K562 (cell line): Measurements from ENCODE around the gene C19orf18. TPM values are rescaled to one million over a fixed set of nuclear protein-coding genes. Genes with fewer than 3 reads are reported as not detected.

Source experiments
- ATAC-seq: fragments of 200-7000 bp; cut with Tn5 transposase; 3 replicates; pipeline ENCODE4 v1.9.1; 2020; ENCODE audit warnings: moderate library complexity
- BruUV-seq: library from RNA; stranded (reverse); fragments of 400-500 nt; replicated peaks from 2 replicates; lab custom pipeline; 2021; lab: Mats Ljungman, UMichigan
- CTCF ChIA-PET: fragments of 300-600 bp; formaldehyde crosslinking; extraction: SDS; loops from one replicate; lab custom pipeline; 2021; ENCODE audit warnings: low intra/inter-chr PET ratio; lab: Yijun Ruan, JAX
- POLR2A ChIA-PET: fragments of 300-600, 350-650 bp; sonication (Branson Sonifier 250); formaldehyde crosslinking; extraction: SDS; loops from one replicate; lab custom pipeline; 2021; ENCODE audit warnings: antibody characterized with exemption, inconsistent platforms; lab: Yijun Ruan, JAX
- DNase-seq, 4 experiments: peaks; one replicate each; pipeline versions ENCODE4 v3.0.0 to v3.0.0-alpha.2; 2011 to 2018; ENCODE audit warnings: low spot score in 3 of 4, mixed read lengths in 3 of 4; ENCODE audit errors: extremely low read depth in 1 of 4
- FAIRE-seq: peaks from 2 replicates; lab custom pipeline; 2011; peaks lifted over from hg19 to GRCh38; lab: Jason Lieb, UNC
- H2AFZ ChIP-seq: 2 replicates; pipeline ENCODE4 v1.6.0; 2011; ENCODE audit warnings: low read depth, low read length, control low read depth, inconsistent platforms
- H3K27ac ChIP-seq: fragments of 200-600 bp; 3 replicates; pipeline ENCODE4 v1.8.0; 2011; ENCODE audit warnings: low read depth, mild to moderate bottlenecking, control low read depth, inconsistent platforms, low read length, moderate library complexity, mixed read lengths; ENCODE audit errors: extremely low read depth
- H3K27me3 ChIP-seq, 2 experiments: fragments of 300-600 bp in 1 of 2; 2 replicates in 1 of 2; 3 replicates in 1 of 2; pipeline versions ENCODE4 v1.6.0 to v1.8.0; 2011; ENCODE audit warnings: inconsistent platforms in 2 of 2, low read length in 2 of 2, mild to moderate bottlenecking in 1 of 2, mixed read lengths in 1 of 2, moderate library complexity in 1 of 2; ENCODE audit not compliant: control insufficient read depth in 2 of 2, insufficient read depth in 2 of 2
- H3K36me3 ChIP-seq: fragments of 300-600 bp; 3 replicates; pipeline ENCODE4 v1.8.0; 2011; ENCODE audit warnings: mild to moderate bottlenecking, low read length, inconsistent platforms; ENCODE audit not compliant: control insufficient read depth, insufficient read depth
- H3K4me1 ChIP-seq, 2 experiments: fragments of 200-600 bp in 1 of 2; replicated peaks in 1 of 2; 2 replicates in 1 of 2; 3 replicates in 1 of 2; pipeline versions ENCODE4 v1.5.1 to v1.8.0; 2011; ENCODE audit warnings: inconsistent platforms in 2 of 2, low read length in 2 of 2, mild to moderate bottlenecking in 1 of 2, mixed read lengths in 1 of 2, moderate library complexity in 1 of 2; ENCODE audit not compliant: control insufficient read depth in 2 of 2, insufficient read depth in 2 of 2
- H3K4me2 ChIP-seq: 2 replicates; pipeline ENCODE4 v1.6.1; 2011; ENCODE audit warnings: low read length, control low read depth, inconsistent platforms, mixed read lengths; ENCODE audit not compliant: insufficient read depth
- H3K4me3 ChIP-seq: fragments of 200-600 bp; sonication (generic), shearing (Covaris generic); 2 replicates; pipeline ENCODE4 v1.5.1; 2016; ENCODE audit warnings: control low read depth, inconsistent platforms
- H3K79me2 ChIP-seq: fragments of 200-600 bp; 3 replicates; pipeline ENCODE4 v1.8.0; 2011; ENCODE audit warnings: low read length, inconsistent platforms; ENCODE audit not compliant: control insufficient read depth, insufficient read depth
- H3K9ac ChIP-seq, 2 experiments: 2 replicates each; pipeline versions ENCODE4 v1.6.0 to v1.6.1; 2011; ENCODE audit warnings: low read depth in 2 of 2, low read length in 2 of 2, control low read depth in 1 of 2, inconsistent platforms in 1 of 2, mild to moderate bottlenecking in 1 of 2, mixed read lengths in 1 of 2; ENCODE audit not compliant: insufficient read depth in 1 of 2
- H3K9me1 ChIP-seq: one replicate; pipeline ENCODE4 v1.6.0; 2011; ENCODE audit warnings: inconsistent platforms, mild to moderate bottlenecking, low read length, moderate library complexity; ENCODE audit not compliant: control insufficient read depth, insufficient read depth
- H3K9me3 ChIP-seq: replicated peaks from 2 replicates; pipeline ENCODE4 v1.5.1; 2011; ENCODE audit warnings: low read depth, low read length, inconsistent platforms; ENCODE audit not compliant: control insufficient read depth, insufficient read depth
- H4K20me1 ChIP-seq: replicated peaks from 2 replicates; pipeline ENCODE4 v1.6.1; 2011; ENCODE audit warnings: low read length, inconsistent platforms, mixed read lengths; ENCODE audit not compliant: control insufficient read depth, insufficient read depth
- BRCA1 ChIP-seq, 2 experiments: fragments of 450-650 bp in 1 of 2; sonication (generic) in 1 of 2; formaldehyde crosslinking in 1 of 2; IDR thresholded peaks; 2 replicates each; pipeline versions ENCODE4 v1.5.0 to v1.6.1; 2017 to 2020; ENCODE audit warnings: mild to moderate bottlenecking in 1 of 2, missing genetic modification reagents in 1 of 2
- BRD4 ChIP-seq: fragments of 200-600 bp; sonication (generic); IDR thresholded peaks from 2 replicates; pipeline ENCODE4 v1.6.1; 2017; ENCODE audit warnings: inconsistent platforms
- KHSRP ChIP-seq: fragments of 450-650 bp; IDR thresholded peaks from 2 replicates; pipeline ENCODE4 v1.6.1; 2017
- NFATC3 ChIP-seq: fragments of 450-650 bp; IDR thresholded peaks from 2 replicates; pipeline ENCODE4 v1.6.1; 2017; ENCODE audit warnings: mild to moderate bottlenecking
- SP2 ChIP-seq: IDR thresholded peaks from 2 replicates; pipeline ENCODE4 v1.6.1; 2011; ENCODE audit warnings: mild to moderate bottlenecking, low read depth, low read length, moderate library complexity; ENCODE audit not compliant: poor library complexity, severe bottlenecking; ENCODE audit errors: extremely low read depth
- TAF1 ChIP-seq: IDR thresholded peaks from 2 replicates; pipeline ENCODE4 v1.6.1; 2011; ENCODE audit warnings: mild to moderate bottlenecking, low read length, moderate library complexity; ENCODE audit not compliant: insufficient read depth, control insufficient read depth, severe bottlenecking; ENCODE audit errors: extremely low read depth
- ZBTB8A ChIP-seq: fragments of 450-650 bp; IDR thresholded peaks from 2 replicates; pipeline ENCODE4 v1.6.1; 2018; ENCODE audit warnings: mild to moderate bottlenecking, moderate library complexity; ENCODE audit not compliant: partially characterized antibody
- WGBS: fragments of 100-300 bp; shearing (Covaris generic); methylation state at CpG from one replicate; pipeline ENCODE4 v1.1.6; 2016; ENCODE audit warnings: low coverage, mixed read lengths; ENCODE audit not compliant: insufficient coverage; ENCODE audit errors: missing lambda C conversion rate; 5-methylcytosine and 5-hydroxymethylcytosine counted together
- in situ Hi-C: fragments of 300-500 bp; cut with MboI; formaldehyde crosslinking; loops from 4 replicates; pipeline ENCODE4 v1.15.0; 2018; ENCODE audit warnings: inconsistent platforms, mixed read lengths
- intact Hi-C: fragments of 100-400 bp; cut with micrococcal nuclease; formaldehyde crosslinking; loops from 2 replicates; pipeline ENCODE4 v1.14.2; 2022
- polyA plus RNA-seq, 8 experiments: library from polyadenylated mRNA; depleted of rRNA in 4 of 8; stranded (reverse) in 5 of 8; unstranded in 3 of 8; fragments of >200 nt; fragmentation: Nextera tagmentation in 2 of 8; fragmentation: Illumina TruSeq in 1 of 8; extraction: Ambion mirVana in 2 of 8; extraction: Trizol in 1 of 8; gene quantifications; 2 replicates each; pipeline versions ENCODE4 v1.2.1 to v1.2.3, GENCODE V29; 2011 to 2014; ENCODE audit warnings: inconsistent platforms in 1 of 8, missing spikeins in 1 of 8
- total RNA-seq, 7 experiments: library from RNA; depleted of rRNA in 6 of 7; stranded (reverse); fragments of >200 nt in 6 of 7; fragmentation: Illumina TruSeq in 2 of 7; extraction: Trizol in 2 of 7; gene quantifications; 2 replicates each; pipeline versions ENCODE4 v1.2.1 to v1.2.3, GENCODE V29; 2011 to 2021; ENCODE audit warnings: low replicate concordance in 1 of 7
- TF ChIP-seq, protein P1 (sequence below): fragments of 450-650 bp; IDR thresholded peaks from 2 replicates; pipeline ENCODE4 v1.6.1; 2016; ENCODE audit warnings: borderline replicate concordance
- TF ChIP-seq, protein P2 (sequence below): fragments of 250-450 bp; sonication (Bioruptor Pico); IDR thresholded peaks from 2 replicates; pipeline ENCODE4 v1.4.0; 2020; ENCODE audit warnings: mild to moderate bottlenecking, moderate library complexity
- TF ChIP-seq, protein P3 (sequence below): sonication (generic); formaldehyde crosslinking; IDR thresholded peaks from 2 replicates; pipeline ENCODE4 v1.8.1; 2023; ENCODE audit warnings: mild to moderate bottlenecking, missing genetic modification reagents
- TF ChIP-seq, protein P4 (sequence below): fragments of 450-650 bp; IDR thresholded peaks from 2 replicates; pipeline ENCODE4 v1.6.1; 2017; ENCODE audit warnings: mild to moderate bottlenecking, moderate library complexity
- TF ChIP-seq, protein P5 (sequence below): fragments of 450-650 bp; formaldehyde crosslinking; IDR thresholded peaks from 2 replicates; pipeline ENCODE4 v1.4.0; 2020; ENCODE audit warnings: mild to moderate bottlenecking, moderate library complexity

C19orf18 gene
- total and polyA plus RNA-seq, 9 of the 15 experiments (the other 6 are each of a cell fraction or from before 2014, with no cell fraction given) = not detected

DNA sequence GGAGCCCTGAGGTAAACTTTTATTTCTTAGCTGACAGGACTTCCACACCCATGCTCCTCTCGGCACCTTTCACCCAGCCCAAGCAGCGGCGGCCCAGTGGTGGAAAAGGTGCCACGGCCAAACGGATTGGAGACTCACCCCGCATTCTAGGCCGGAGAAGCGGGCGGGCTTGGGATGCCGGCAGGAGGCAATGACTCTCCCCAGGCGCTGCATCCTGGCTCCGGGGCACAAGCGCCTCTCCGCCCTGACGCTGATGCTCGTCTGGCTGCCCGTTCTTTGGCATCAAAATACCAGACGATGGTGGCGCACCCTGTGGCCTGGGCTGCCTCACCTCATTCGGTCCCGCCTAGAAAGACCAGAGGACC lies 34.9 kb upstream of the C19orf18 start:
- DNase-seq = no peak
- peak overlapping the region; percentile 89; the same call in 1 of the 2 replicates for H2AFZ ChIP-seq
- no peak for TF ChIP-seq SP2
- TF ChIP-seq ZBTB8A = no peak
- no peak for TF ChIP-seq NFATC3
- TF ChIP-seq, protein P1, sequence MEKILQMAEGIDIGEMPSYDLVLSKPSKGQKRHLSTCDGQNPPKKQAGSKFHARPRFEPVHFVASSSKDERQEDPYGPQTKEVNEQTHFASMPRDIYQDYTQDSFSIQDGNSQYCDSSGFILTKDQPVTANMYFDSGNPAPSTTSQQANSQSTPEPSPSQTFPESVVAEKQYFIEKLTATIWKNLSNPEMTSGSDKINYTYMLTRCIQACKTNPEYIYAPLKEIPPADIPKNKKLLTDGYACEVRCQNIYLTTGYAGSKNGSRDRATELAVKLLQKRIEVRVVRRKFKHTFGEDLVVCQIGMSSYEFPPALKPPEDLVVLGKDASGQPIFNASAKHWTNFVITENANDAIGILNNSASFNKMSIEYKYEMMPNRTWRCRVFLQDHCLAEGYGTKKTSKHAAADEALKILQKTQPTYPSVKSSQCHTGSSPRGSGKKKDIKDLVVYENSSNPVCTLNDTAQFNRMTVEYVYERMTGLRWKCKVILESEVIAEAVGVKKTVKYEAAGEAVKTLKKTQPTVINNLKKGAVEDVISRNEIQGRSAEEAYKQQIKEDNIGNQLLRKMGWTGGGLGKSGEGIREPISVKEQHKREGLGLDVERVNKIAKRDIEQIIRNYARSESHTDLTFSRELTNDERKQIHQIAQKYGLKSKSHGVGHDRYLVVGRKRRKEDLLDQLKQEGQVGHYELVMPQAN = no peak
- TF ChIP-seq BRD4 = no peak
- TF ChIP-seq KHSRP = no peak
- TF ChIP-seq, protein P2, sequence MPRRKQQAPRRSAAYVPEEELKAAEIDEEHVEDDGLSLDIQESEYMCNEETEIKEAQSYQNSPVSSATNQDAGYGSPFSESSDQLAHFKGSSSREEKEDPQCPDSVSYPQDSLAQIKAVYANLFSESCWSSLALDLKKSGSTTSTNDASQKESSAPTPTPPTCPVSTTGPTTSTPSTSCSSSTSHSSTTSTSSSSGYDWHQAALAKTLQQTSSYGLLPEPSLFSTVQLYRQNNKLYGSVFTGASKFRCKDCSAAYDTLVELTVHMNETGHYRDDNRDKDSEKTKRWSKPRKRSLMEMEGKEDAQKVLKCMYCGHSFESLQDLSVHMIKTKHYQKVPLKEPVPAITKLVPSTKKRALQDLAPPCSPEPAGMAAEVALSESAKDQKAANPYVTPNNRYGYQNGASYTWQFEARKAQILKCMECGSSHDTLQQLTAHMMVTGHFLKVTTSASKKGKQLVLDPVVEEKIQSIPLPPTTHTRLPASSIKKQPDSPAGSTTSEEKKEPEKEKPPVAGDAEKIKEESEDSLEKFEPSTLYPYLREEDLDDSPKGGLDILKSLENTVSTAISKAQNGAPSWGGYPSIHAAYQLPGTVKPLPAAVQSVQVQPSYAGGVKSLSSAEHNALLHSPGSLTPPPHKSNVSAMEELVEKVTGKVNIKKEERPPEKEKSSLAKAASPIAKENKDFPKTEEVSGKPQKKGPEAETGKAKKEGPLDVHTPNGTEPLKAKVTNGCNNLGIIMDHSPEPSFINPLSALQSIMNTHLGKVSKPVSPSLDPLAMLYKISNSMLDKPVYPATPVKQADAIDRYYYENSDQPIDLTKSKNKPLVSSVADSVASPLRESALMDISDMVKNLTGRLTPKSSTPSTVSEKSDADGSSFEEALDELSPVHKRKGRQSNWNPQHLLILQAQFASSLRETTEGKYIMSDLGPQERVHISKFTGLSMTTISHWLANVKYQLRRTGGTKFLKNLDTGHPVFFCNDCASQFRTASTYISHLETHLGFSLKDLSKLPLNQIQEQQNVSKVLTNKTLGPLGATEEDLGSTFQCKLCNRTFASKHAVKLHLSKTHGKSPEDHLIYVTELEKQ = no peak
- no peak for TF ChIP-seq TAF1
- TF ChIP-seq, protein P3, sequence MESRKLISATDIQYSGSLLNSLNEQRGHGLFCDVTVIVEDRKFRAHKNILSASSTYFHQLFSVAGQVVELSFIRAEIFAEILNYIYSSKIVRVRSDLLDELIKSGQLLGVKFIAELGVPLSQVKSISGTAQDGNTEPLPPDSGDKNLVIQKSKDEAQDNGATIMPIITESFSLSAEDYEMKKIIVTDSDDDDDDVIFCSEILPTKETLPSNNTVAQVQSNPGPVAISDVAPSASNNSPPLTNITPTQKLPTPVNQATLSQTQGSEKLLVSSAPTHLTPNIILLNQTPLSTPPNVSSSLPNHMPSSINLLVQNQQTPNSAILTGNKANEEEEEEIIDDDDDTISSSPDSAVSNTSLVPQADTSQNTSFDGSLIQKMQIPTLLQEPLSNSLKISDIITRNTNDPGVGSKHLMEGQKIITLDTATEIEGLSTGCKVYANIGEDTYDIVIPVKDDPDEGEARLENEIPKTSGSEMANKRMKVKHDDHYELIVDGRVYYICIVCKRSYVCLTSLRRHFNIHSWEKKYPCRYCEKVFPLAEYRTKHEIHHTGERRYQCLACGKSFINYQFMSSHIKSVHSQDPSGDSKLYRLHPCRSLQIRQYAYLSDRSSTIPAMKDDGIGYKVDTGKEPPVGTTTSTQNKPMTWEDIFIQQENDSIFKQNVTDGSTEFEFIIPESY (CRISPR knock-in tag) = no peak
- no peak for TF ChIP-seq BRCA1 (IDR thresholded peaks at IDR 0.05)
- no peak for TF ChIP-seq BRCA1 (CRISPR knock-in tag; IDR thresholded peaks at IDR 0.05)
- TF ChIP-seq, protein P4, sequence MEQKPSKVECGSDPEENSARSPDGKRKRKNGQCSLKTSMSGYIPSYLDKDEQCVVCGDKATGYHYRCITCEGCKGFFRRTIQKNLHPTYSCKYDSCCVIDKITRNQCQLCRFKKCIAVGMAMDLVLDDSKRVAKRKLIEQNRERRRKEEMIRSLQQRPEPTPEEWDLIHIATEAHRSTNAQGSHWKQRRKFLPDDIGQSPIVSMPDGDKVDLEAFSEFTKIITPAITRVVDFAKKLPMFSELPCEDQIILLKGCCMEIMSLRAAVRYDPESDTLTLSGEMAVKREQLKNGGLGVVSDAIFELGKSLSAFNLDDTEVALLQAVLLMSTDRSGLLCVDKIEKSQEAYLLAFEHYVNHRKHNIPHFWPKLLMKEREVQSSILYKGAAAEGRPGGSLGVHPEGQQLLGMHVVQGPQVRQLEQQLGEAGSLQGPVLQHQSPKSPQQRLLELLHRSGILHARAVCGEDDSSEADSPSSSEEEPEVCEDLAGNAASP = no peak
- TF ChIP-seq, protein P5, sequence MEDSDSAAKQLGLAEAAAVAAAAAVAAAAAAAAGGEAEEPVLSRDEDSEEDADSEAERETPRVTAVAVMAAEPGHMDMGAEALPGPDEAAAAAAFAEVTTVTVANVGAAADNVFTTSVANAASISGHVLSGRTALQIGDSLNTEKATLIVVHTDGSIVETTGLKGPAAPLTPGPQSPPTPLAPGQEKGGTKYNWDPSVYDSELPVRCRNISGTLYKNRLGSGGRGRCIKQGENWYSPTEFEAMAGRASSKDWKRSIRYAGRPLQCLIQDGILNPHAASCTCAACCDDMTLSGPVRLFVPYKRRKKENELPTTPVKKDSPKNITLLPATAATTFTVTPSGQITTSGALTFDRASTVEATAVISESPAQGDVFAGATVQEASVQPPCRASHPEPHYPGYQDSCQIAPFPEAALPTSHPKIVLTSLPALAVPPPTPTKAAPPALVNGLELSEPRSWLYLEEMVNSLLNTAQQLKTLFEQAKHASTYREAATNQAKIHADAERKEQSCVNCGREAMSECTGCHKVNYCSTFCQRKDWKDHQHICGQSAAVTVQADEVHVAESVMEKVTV (CRISPR knock-in tag) = no peak

More for the DNA sequence above, 34.9 kb upstream of the C19orf18 start:
- FAIRE-seq (no peak), ATAC-seq (no peak)
- ChIA-PET POLR2A (no interaction called here), CTCF (no interaction called here)
- H4K20me1 ChIP-seq = no peaks in the 10 kb centered on the region
- intact Hi-C loops (no loop called here), in situ Hi-C loops (no loop called here)
- peak overlapping the region; percentile 77 for H3K4me2 ChIP-seq
- no TSS peak for BruUV-seq
- 1% methylated on average over 19 of the region's 21 CpGs for WGBS
- no peaks in the 10 kb centered on the region for H3K9me3 ChIP-seq
- peak overlapping the region; percentile 44 for H3K4me3 ChIP-seq
- peaks cover 0 to 8% of the 10 kb centered on the region in 2 experiments; a peak in 2 of 5 replicates for H3K4me1 ChIP-seq
- H3K27me3 ChIP-seq = no peaks in the 10 kb centered on the region
- no peak overlapping the region for H3K27ac ChIP-seq
- no peak overlapping the region for H3K9ac ChIP-seq
- no peaks in the 10 kb centered on the region for H3K36me3 ChIP-seq
- no peaks in the 10 kb centered on the region for H3K9me1 ChIP-seq
- no peaks in the 10 kb centered on the region for H3K79me2 ChIP-seq
